ENCODE measurements around the gene LYZL1. TPM values are rescaled to one million over a fixed set of nuclear protein-coding genes. Genes with fewer than 3 reads are reported as not detected.

The LYZL1 gene
- total RNA-seq (2022; extraction: Qiagen RNA extraction) = not detected in 5 replicates

GRCh38 chr10:29288906-29289305 lies at the start of gene LYZL1:
Gene LYZL1, plus strand, starts transcription at chr10:29289070. Its CDS starts 2,798 bp downstream, at chr10:29291868.

Data from A549 treated with Hydrocortisone at 1 μM for 4 hours (cell line).